NCI-H128 (cell line): ENCODE measurements around the gene ITGAE.
"Not testable (repeated sequence)": the region's sequence is repeated elsewhere in the genome, so short reads cannot be mapped to it uniquely, and the experiment has no call there.

Source experiments
- DNase-seq: peaks from one replicate; lab custom pipeline; 2025; ENCODE audit not compliant: unreplicated experiment; lab: John Stamatoyannopoulos, UW

The ITGAE gene

DNA sequence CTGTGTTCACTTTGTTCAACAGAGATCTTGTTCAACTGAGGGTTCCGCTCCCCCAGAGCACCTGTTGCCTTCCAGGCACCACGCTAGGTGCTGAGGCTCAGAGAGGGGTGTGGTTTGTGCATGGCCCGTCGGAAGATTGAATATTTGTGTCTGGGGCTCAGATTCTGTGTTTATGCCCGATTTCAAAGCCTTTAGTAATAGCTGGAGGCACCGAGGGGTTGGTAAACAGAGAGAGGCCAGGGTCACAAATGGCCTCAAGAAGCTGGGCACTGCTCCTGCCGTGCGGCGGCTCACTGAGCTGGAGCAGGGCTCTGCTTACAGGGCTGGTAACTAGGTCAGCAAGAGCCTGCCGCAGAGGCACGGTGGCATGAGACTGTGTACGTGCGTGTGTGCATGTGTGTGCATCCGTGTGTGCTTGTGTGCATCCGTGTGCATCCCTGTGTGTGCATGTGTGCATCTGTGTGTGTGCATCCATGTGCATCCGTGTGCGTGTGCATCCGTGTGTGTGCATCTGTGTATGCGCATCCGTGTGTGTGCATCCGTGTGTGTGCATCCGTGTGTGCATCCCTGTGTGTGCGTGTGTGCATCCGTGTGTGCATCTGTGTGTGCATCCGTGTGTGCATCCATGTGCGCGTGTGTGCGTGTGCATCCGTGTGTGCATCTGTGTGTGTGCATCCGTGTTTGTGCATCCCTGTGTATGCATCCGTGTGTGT, 5.4 kb downstream of the ITGAE start:
- DNase-seq = no peak

DNA sequence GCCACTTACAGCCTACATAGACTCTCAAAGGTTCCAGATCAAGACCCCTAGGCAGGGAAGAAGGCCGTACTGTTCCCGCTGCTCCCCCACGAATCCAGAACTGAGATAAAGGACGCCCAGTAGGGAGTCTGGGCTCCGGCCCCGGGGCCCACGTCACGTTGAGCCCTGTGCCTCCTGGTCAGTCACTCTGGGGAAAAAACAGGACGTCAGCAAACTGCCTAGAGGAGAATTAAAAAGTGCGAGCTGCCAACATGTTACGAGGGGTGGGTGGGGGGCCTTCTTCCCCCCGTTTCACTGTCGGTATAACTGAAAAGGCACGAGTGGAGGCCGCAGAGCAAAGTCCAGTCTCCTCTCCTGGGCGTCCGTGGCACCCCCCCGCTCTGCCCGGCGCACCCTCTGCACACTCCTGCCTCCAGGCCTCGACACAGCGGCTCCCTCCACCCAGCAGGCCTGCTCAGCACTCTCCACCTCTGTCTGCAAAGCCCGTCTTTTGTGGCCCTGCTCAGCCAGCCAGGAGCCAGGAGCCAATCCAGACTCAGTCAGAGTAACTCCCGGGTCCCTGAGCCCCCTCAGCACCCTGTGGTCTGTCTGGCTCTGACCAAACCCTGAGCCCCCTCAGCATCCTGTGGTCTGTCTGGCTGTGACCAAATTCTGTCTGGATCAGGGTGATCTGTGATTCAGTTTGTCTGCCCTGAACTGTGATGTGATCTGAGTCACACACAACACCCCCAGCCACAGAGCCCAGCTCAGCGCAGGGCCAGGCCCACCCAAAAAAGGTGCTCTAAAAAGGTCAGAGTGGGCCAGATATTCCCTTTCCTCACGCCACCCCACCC, 6.2 kb downstream of the ITGAE start:
- DNase-seq = no peak

DNA sequence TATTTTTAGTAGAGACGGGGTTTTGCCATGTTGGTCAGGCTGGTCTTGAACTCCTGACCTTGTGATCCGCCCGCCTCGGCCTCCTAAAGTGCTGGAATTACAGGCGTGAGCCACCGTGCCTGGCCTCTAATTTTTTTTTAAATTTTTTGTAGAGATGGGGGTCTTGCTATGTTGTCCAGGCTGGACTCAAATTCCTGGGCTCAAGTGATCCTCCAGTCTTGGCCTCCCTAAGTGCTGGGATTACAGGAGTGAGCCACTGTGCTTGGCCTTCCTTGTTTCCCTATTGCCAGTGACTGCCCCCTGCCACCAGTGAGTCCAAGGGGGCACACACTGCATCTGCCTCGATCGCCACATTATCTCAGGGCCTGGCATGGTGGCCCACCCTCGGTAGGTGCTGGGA, 6.8 kb downstream of the ITGAE start:
- not testable (repeated sequence) for DNase-seq

DNA sequence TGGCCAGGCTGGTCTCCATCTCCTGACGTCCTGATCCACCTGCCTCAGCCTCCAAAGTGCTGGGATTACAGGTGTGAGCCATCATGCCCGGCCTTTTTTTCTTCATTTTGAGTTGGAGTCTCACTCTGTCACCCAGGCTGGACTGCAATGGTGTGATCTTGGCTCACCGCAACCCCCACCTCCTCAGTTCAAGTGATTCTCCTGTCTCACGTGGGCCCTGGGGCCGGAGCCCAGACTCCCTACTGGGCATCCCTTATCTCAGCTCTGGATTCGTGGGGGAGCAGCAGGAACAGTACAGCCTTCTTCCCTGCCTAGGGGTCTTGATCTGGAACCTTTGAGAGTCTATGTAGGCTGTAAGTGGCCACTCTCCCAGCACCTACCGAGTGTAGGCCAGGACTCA, 7.7 kb downstream of the ITGAE start:
- DNase-seq = not testable (repeated sequence)

DNA sequence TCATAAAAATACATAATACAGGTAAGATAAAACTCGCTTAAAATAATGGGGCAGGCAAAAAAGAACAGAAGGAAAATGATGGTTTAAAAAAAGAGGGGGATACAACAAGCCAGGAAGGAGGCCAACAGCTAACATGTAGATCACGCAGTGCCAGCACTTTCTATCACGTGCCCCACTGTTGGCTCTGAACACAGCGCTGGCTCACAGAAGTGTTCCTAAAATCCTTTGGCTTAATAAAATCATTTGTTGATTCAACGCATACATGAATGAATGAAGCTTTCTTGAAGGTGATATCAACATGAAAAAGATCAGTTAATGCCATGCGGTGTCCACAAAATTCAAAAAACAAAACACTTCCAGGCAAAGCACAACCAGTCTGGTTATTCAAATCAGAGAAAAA, 8.5 kb downstream of the ITGAE start:
- no peak for DNase-seq

DNA sequence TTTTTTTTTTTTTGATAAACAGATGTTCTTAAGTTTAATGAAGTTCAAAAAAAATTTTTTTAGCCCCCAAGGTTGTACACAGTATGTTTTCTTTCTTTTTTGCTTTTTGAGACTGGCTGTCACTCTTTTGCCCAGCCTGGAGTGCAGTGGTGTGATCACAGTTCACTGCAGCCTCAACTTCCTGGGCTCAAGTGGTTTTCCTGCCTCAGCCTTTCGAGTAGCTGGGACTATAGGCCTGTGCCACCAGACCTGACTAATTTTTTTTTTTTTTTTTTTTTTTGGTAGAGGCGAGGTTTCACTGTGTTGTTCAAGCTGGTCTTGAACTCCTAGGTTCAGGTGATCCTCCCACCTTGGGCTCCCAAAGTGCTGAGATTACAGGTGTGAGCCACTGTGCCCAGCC, 12.8 kb downstream of the ITGAE start:
- DNase-seq = no peak

DNA sequence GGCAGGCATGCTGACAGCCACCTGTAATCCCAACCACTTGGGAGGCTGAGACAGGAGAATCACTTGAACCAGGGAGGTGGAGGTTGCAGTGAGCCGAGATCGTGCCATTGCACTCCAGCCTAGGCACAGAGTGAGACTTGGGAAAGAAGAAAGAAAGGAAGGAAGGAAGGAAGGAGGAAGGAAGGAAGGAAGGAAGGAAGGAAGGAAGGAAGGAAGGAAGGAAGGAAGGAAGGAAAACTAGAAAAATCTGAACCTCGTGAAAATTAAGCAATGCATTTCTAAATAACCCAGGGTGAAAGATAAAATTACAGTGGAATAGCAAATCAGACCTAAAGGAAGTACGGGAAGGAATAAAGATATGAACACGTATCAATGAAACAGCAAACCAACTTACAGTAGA, 15.7 kb downstream of the ITGAE start:
- not testable (repeated sequence) for DNase-seq

DNA sequence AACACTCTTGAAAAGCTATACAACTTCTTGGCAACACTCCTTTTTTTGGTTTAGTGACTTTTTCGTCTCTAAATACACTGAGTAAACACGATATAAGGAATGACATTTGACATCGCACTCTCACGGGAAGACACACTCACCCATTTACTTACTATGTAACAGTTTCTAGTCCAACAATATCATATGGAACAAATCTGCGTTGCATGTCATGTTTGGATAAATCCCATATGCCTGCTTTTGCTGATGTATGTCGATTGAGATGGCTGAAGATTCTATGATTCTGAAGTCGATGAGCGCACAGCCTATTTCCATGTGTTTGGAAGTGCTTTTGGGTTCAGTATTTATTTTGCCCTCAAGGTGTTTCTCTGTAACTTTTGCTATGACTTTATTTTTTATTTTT, 18.2 kb downstream of the ITGAE start:
- no peak for DNase-seq

DNA sequence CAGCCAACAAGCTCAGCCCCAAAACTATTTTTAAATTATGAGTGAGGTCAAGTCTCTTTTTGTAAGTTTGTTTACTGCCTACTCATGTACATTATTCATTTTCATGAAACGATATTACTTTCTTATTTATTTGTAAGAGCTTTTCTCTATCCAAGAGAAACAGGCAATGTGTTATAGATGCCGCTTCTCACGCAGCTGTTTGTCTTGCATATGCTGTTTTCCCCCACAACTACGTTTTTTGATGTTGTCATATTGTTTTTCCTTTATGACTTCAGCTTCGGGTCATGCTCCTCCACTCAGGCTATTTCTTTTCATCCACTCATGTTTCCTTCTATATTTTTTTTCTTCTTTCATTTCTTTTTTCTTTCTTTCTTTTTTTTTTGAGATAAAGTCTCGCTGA, 20.0 kb downstream of the ITGAE start:
- no peak for DNase-seq

DNA sequence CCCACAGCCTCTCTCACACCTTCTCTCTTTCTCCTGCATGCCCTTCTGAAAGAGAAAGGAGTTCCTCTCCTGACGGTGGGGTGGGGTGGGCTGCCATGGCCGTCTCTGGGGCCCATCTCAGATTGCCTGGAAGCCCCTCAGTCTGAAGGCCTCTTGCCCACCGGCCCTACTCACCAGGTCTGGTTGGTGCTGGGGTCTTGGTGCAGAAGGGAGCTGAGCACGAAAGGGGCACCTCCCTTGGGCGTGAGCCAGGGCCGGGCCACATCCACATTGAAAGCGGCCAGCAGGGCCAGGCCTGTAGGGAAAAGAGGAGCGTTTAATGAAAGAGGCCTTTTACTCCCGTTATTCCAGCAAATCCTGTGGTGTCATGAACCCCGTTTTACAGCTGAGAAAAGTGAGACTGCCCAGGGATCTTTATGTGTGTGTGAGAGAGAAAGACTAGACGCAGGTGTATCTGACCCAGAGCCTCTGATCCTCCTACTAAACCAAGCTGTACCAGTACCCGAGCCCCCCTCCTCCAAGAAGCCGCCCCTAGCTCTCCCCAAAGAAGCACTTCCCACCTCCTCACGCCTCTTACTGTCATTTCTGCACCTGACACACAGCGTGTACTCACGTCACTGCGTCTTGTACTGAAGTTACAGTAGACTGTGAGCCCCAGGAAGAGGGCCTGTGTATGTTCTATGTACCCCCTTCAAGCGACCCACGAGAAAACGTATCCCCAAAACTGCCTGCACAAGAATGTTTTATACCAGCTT, 23.4 kb downstream of the ITGAE start:
- DNase-seq = no peak

DNA sequence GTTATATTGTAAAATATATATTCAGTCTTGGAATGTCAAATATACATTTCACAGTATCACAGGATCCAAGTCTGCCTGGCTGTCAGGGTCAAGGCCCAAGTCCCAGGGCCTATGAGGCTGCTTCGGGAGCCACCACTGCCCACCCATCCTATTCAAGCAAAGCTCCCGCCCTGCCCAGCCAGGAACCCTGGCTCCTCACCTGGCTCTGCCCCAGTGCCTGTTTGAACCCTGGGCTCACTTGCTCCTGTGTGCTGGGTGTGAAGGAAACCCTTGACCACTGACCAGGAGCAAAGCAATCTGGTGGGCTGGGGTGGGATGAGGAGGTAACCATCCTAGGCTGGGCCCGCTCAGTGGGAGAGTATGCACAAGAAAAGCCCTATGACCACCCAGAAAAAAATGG, 27.0 kb downstream of the ITGAE start:
- no peak for DNase-seq

DNA sequence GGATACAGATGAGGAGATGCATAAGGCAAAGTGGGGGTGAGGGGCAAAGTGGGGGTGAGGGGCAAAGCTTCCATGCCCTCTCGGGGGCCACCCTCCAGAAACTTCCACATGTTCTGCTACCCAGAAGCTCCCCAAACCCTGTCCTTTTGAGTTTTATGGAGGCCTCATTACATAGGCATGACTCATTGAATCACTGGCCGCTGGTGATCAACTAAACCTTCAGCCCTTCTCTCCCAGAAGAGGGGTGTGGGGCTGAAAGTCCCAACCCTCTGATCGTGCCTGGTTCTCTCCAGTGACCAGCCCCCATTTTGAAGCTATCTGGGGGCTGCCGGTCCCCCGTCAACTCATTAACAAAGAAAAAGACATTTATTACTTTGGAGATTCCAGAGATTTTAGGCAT, 27.5 kb downstream of the ITGAE start:
- no peak for DNase-seq

DNA sequence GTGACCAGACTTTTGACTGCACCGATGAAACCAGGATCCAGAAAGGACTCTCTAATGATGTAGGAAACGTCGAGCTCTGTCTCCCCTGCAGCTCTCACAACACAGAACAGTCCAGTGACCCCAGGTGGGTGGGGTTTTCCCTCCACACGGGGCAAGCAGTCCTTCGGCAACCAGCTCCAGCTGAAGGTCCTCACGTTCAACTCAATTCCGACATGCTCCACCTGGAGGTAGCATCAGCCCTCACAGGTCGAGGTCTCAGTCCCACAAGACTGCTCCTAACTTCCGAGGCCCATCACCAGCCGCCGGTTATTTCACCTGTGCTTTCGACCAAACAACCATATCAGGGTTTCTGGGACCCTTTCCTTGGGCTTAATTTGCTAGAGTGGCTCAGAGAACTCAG, 28.2 kb downstream of the ITGAE start:
- no peak for DNase-seq

DNA sequence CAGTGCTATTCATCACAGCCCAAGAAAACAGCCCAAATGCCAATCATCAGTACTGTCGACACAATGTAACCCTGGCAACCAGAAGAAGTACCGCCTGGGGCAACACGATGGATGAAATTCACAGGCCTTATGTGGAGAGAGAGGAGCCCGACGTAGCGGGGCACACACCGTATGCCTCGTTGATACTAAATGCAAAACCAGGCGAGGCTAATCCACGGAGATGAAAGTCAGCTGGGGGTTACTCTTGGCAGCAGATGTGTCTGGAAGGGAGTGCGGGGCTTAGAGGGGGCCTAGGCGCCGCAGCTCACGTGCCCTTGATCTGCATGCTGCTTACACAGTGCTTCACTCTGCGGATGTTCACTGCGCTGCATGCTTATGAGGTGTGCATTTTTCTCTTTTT, 29.8 kb downstream of the ITGAE start:
- no peak for DNase-seq

DNA sequence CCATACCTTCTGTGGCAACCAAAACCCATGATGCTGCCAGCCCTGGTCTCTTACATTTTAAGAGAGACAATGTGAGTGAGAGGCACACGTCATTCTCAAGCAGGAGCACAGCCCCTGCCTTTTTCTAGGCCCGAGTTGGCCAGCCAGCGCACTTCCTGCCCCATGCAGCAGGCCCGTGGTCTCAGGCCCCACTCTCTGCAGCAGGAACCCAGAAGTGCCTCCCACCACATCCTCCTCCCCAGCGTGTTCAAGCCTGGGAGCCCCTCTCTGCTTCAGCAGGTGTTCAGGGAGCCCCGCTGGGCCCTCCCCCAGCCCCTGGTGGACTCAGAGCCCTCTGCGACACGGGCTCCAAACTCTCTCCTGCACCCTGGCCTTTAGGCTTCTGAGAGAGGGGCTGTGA, 30.5 kb downstream of the ITGAE start:
- DNase-seq = no peak

DNA sequence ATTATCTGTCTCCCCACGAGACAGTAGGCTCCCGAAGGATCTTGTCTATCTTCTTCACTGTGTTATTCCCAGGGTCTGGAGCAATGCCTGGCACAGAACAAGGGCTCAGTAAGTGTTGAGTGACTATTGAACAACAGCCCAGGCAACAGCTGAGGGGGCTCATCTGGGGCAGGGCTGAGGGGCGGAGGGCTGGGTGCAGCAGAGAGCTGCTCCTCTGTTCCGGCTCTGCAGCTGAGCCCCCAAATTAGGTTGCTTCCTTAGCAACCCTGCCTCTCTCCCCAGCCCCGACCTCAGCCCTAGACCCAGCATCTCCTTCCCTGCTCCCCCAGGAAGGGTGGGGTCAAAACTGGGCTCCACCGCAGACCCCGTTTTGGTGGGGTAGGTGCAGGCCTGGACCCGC, 32.2 kb downstream of the ITGAE start:
- DNase-seq = no peak

DNA sequence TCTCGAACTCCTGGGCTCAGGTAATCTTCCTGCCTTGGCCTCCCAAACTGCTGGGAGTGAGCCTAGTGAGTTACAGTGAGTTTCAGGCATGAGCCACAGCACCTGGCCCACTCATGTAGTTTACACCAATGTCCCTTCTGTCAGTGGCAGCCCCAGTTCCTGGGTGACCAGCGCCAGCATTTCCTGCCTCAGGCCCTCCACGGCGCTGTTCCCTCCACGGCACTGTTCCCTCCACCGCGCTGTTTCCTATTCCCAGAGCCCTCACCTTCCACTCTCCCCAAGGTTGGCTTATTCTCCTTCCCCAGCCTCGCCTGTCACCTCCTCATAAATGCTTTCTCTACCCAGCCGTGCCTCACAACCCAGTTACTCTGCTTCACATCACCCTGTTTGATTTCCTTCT, 32.6 kb downstream of the ITGAE start:
- DNase-seq = no peak

DNA sequence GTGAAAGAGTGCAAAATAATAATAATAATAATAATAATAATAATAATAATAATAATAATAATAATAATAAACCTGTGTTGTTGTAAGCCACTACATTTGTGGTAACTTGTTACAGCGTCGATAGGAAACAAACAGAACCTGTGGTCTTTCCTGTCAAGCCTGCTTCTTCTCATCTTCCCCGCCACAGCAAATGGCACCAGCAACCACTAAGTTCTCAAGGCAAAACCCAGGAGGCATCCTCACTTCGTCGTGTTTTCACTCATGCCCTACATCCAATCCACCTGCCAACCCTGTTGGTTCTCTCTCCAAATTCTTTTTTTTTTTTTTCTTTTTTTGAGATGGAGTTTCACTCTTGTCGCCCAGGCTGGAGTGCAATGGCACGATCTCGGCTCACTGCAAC, 34.2 kb downstream of the ITGAE start:
- no peak for DNase-seq

DNA sequence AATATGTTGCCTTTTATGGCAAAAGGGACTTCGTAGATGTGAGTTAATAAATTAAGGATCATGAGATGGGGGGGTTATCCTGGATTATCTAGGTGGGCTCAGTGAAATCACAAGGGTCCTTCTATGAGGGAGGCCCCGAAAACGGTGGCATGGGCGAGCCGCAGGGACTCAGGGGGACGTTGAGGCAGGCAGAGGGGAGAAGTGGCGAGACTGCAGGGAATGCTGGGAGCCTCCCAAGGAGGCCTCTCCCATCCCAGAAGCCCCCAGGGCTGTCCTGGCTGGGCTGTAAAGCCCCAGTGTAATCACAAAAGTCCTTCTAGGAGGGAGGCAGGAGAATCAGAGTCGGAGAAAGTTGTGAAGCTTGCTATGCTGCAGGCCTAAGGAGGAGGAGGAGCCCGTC, 35.0 kb downstream of the ITGAE start:
- DNase-seq = no peak

DNA sequence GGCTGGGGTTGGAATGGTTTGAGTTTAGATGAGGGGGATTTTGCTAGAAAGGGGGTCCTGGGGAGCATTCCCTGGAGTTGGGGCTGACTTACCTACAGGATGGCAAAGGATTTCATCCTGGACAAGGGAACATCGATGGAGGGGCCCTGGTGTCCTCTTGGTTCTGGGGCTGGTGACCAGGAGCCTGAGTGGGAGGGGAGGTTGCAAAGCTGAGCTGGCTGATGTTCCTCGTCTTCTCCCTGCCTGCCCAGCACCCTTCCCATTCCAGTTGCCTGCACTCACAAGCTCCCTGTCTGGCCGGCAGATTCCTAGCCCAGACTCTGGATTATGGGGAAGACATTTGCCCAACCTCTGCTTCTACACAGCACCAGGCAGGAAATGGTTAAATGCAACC, 37.2 kb downstream of the ITGAE start:
- no peak for DNase-seq

DNA sequence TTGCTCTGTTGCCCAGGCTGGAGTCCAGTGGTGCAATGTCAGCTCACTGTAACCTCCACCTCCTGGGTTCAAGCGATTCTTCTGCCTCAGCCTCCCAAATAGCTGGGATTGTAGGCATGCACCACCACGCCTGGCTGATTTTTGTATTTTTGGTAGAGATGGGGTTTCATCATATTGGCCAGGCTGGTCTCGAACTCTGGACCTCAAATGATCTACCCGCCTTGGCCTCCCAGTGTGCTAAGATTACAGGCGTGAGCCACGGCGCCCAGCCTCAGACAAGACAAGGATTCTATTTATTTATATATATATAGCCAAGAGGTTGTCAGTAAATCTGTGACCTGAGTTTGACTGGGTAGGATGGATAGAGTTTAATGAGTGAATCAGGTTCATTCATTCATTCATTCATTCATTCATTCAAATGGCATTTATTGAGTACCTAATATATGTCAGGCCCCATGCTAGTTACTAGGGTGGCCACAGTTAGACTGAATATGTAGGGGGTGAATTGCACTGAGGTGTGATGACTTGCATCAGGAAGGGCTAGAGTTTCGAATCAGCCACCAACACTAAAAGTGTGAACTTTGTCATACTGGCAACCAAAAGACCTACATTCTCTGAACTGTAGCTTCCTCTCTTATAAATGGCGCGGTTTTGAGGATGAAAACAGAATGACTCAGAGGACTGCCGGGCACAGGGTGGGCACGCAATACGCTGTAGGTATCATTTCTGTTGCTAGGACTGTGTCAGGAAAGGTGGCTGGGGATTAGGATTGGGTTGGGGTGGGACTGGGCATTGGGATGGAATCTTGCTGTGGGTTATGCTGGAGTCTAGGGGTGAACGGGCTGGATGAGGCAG, 37.8 kb downstream of the ITGAE start:
- no peak for DNase-seq
